Stimulated activated naive CD4-positive, alpha-beta T cell (primary cell): ENCODE measurements around the gene TBC1D22B.
"Not testable (repeated sequence)": the region's sequence is repeated elsewhere in the genome, so short reads cannot be mapped to it uniquely, and the experiment has no call there.

Source experiments
- DNase-seq, 6 experiments: peaks; one replicate each; lab custom pipeline; 2025; lab: John Stamatoyannopoulos, UW

The TBC1D22B gene

GRCh38 chr6:37265860-37266259 is 8.3 kb downstream of the TBC1D22B start:
- no peak for DNase-seq

- DNase-seq, result no peak
These were observed 11.5 kb downstream of the TBC1D22B start for GRCh38 chr6:37269105-37269504.

GRCh38 chr6:37272834-37273566 is 15.4 kb downstream of the TBC1D22B start:
- DNase-seq, result peak in 1 of 6 experiments; percentile 7

- DNase-seq, result no peak
These were observed 16.1 kb downstream of the TBC1D22B start for GRCh38 chr6:37273690-37274089.

DNA sequence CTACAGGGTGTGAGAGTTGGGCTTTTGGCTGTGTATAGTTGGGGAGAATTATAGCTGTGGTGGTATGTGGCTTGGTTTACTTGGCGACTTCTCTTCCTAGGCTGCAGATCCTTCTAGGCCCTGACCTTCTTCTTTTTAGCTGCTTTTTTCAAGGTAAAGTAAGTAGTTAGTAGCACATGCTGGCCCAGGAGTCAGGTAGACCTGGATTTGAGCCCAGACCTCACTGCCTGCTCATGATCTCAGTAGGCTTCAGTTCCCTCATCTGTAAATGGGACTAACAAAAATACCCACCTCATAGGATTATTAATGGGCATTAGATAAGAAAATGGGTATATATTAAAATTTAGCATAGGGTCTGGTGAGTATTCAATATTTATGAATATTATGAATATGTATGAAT is 17.8 kb downstream of the TBC1D22B start:
- no peak for DNase-seq

- DNase-seq, result no peak
These were observed 19.4 kb downstream of the TBC1D22B start for GRCh38 chr6:37277001-37277409.

- DNase-seq, result no peak
These were observed 22.0 kb downstream of the TBC1D22B start for GRCh38 chr6:37279366-37280134.

DNA sequence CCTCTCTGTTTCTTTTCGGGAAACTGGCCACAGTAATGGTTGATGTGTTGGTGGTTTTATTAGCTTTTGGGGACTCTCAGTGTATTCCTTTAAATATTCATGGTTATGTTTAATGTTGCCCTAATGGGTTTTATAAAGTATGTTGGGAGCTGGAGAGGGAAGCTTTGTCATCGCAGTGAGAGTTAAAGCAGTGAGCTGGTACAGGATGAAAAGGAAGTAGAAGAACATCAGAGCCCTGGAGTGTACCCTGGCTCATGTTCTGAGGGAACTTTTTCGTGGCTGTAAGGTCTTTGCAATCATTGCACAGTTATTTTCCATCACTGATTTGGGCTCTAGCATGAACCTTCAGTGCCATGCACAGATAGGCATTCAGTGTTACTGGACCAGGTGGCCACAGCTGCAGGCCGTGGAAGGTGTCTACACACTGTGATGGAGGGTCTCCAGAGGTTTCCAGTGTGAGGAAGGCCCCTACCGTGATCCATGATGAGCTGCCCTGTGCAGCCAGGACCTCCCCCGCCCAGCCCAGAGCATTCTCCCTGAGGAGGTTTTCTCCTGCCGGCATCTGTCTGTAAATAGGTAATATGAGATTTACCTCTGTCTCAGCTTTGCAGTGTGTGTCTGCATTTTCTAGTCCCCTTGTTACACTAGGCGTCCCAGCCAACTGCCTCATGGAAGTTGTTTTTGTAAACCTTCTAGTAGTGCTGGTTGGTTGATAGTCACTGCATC is 22.8 kb downstream of the TBC1D22B start:
- no peak for DNase-seq

DNA sequence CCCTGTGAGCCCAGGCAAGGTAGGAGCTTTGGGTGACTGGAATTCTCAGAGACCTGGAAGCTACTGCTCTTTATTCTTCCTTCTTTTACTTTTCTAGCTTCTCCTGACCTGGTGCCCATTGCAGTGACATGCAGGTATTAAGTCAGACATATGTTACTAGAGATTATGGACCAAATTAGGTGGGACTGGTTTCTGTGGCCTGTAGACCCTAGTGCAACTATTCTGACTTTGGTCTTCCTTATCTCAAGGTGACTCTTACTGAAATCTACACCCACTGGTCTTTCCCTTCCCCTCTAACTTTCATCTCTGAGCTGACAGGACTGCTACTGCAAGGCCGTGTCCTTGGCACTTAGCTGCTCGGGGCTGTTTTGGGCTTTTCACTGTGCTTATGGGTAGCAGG is 24.8 kb downstream of the TBC1D22B start:
- DNase-seq, result no peak

- DNase-seq, result no peak
These were observed 25.7 kb downstream of the TBC1D22B start for GRCh38 chr6:37283268-37283667.

DNA sequence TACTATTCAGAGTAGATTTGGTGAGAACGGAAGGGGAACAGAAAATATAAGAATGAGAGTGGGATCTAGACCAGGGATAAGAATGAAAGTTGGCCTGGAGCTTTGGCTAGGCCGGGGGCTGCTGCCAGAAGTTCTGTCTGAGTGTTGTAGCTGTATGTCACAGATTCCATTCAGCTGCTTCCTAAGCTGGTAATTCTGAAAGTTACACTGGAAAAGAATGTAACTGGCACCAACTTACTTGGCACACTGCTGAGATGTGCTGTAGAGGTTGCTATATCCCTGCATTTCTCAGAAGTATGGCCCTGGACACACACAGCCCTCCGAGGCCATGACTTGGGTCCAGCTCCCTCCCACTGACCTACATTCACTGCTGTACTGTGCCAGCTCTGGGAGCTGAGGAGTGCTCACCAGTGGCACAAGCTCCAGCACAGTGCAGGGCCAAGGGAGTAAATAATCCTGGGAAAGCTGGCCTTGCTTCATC is 26.1 kb downstream of the TBC1D22B start:
- no peak for DNase-seq

DNA sequence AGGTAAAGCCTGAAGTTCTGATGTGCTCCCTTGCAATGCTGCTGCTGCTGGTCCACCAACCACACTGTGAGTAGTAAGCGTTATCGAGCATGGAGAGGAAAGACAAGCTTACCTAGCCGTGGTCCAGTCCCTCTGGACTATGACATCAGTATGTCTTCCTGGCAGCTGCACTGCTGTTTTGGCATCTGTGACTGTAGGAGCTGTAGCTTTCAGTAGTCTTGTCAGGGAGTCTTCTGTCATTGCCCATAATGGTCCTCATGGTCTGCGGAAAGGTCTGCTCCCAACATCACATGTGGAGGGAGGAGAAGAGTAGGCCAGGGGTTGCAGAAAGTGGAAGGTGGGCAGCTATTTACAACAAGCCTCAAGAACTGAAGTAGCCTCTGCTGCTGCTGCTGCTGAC is 27.2 kb downstream of the TBC1D22B start:
- DNase-seq, result no peak

DNA sequence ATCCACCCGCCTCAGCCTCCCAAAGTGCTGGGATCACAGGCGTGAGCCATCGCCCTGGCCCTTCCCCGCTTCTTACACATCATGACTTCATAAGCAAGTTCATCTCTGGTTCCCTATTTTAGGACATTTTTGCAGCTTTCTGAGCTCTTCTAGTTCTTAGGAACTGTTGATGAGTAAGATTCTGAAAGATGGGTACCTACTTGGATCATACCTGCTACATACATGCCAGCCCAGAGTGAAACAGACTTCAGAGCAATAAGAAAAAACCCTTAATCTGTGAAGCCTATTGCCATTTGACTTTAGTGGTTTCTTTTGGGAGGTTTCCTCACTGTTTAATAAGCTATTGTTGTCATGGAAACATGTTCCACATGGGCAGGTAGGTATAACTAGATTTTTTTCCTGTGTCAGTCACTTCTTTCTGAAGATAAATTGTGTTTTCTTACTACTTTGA is 28.3 kb downstream of the TBC1D22B start:
- DNase-seq, result no peak

- DNase-seq, result no peak
These were observed 30.1 kb downstream of the TBC1D22B start for GRCh38 chr6:37287519-37288157.

- DNase-seq, result no peak
These were observed 30.7 kb downstream of the TBC1D22B start for GRCh38 chr6:37288247-37288646.

GRCh38 chr6:37289931-37290330 is 32.4 kb downstream of the TBC1D22B start:
- peak in 3 of 6 experiments; percentile 35 to 57 (median 47) for DNase-seq

DNA sequence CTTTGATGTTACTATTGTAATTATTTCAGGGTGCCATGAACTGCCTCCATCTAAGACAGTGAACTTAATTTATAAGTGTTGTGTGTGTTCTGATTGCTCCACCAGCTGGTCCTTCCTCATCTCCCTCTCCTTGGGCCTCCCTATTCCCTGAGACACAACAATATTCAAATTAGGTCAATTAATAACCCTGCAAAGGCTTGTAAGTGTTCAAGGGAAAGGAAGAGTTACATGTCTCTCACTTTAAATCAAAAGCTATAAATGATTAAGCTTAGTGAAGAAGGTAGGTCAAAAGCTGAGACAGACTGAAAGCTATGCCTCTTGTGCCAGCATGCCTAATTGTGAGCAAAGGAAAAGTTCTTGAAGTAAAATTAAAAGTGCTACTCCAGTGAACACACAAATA is 35.9 kb downstream of the TBC1D22B start:
- DNase-seq, result no peak

DNA sequence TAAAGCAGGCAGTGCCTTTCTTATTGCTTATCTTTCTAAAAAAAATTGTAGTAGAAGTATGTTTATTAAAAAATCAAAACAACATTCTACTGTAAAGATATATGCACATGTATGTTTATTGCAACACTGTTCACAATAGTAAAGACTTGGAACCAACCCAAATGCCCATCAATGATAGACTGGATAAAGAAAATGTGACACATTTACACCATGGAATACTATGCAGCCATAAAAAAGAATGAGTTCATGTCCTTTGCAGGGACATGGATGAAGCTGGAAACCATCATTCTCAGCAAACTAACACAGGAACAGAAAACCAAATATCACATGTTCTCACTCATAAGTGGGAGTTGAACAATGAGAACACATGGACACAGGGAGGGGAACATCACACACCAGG is 40.1 kb downstream of the TBC1D22B start:
- not testable (repeated sequence) for DNase-seq

- no peak for DNase-seq
These were observed 41.4 kb downstream of the TBC1D22B start for GRCh38 chr6:37298958-37299357.

DNA sequence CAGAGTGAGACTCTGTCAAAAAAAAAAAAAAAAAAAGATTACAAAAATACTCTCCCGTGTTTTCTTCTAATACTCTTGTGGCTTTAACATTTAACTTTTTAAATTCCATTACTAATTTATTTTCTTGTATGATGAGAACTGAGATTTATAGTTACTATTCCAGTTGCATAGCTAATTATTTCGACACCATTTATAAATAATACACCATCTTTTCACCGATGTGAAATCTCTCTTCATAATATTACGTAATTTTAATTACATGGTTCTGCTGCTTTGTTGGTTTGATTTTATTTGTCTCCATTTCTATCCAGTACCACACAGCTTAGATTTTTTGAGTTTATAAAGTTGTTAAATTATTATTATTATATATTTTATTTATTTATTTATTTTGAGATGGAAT is 42.4 kb downstream of the TBC1D22B start:
- DNase-seq, result no peak

DNA sequence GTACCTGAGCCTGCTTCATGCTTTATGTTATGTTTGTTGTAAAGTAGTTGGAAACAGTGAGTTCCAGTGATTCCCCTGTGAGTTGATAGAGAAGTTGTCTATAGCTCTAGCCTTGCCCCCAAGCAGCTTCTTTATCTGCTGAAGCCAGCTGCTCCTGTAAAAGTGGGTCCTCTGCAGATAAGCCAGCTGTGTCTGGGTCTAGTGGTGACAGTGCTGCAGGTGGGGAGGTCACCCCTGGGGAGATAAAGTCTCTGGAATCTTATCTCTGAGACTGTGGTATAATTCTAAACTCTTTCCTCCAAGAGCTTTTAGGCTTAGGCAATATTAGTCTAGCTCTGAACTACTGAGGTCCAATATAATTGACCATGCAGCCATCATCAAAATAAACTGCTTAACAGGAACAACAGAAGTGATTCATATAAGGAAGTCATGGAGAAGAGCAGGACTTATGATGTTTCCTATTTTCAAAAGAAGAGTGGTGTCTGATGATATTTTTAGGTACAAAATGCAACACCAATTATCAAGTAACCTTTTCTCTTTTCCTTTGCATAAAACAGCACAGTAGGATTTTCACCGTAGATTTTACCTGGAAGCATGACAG is 44.6 kb downstream of the TBC1D22B start:
- DNase-seq, result no peak
